ENCODE data around the gene HIPK3. TPM values are rescaled to one million over a fixed set of nuclear protein-coding genes. Genes with fewer than 3 reads are reported as not detected.

HIPK3 gene
- total RNA-seq, 2 donors from 2014 or later, result 31.6 to 33.2 TPM

DNA sequence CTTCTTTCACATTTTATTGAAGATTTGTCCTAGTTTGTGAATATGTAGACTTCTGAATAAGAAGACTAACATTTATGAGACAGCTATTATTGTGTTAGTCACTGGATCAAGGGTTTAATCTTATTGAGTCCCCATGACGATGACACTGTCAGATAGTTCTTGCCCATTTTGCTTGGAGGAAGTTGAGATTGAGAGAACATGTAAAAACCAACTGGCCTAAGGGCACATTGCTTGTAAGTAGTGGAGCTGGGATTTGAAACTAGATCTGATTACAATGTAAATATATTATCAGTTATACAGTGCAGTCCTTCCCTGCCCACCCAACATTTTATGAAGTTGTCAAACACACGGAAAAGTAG, 134.7 kb downstream of the HIPK3 start:
- H3K27ac Mint-ChIP-seq, result no peak overlapping the region
- H3K36me3 ChIP-seq (ENCODE audit: control insufficient read depth, insufficient read depth, low read length), result no peaks in the 10 kb centered on the region
- no peaks in the 10 kb centered on the region for H3K9me3 ChIP-seq (ENCODE audit: control insufficient read depth, low read length)
- H3K4me1 ChIP-seq (ENCODE audit: control insufficient read depth, insufficient read depth, low read length), result no peaks in the 10 kb centered on the region
- peaks cover 3% of the 10 kb centered on the region for H3K4me1 Mint-ChIP-seq
- DNase-seq, result no peak
- H3K36me3 Mint-ChIP-seq (ENCODE audit: low read depth), result no peaks in the 10 kb centered on the region
- no peaks in the 10 kb centered on the region for H3K27me3 ChIP-seq (ENCODE audit: control insufficient read depth, insufficient read depth, low read length, poor library complexity, severe bottlenecking)
- H3K4me3 Mint-ChIP-seq, result no peak overlapping the region
- no peak overlapping the region for H3K27ac ChIP-seq (ENCODE audit: low read depth, low read length)
- H3K4me3 ChIP-seq (ENCODE audit: low read length), result no peak overlapping the region
- H3K9me3 Mint-ChIP-seq, result no peaks in the 10 kb centered on the region
- TF ChIP-seq, protein P1, sequence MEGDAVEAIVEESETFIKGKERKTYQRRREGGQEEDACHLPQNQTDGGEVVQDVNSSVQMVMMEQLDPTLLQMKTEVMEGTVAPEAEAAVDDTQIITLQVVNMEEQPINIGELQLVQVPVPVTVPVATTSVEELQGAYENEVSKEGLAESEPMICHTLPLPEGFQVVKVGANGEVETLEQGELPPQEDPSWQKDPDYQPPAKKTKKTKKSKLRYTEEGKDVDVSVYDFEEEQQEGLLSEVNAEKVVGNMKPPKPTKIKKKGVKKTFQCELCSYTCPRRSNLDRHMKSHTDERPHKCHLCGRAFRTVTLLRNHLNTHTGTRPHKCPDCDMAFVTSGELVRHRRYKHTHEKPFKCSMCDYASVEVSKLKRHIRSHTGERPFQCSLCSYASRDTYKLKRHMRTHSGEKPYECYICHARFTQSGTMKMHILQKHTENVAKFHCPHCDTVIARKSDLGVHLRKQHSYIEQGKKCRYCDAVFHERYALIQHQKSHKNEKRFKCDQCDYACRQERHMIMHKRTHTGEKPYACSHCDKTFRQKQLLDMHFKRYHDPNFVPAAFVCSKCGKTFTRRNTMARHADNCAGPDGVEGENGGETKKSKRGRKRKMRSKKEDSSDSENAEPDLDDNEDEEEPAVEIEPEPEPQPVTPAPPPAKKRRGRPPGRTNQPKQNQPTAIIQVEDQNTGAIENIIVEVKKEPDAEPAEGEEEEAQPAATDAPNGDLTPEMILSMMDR (conservative IDR thresholded peaks at IDR 0.05), result no peak
- 90 to 100% methylated on average over 1 to 2 of the region's 2 CpGs for WGBS, 2 experiments (ENCODE audit: insufficient coverage in 1 of 2, insufficient read length in 1 of 2)
- H3K9ac ChIP-seq (ENCODE audit: extremely low read depth, low read length, poor library complexity, severe bottlenecking), result no peak overlapping the region
- no peaks in the 10 kb centered on the region for H3K27me3 Mint-ChIP-seq (ENCODE audit: insufficient read depth)

DNA sequence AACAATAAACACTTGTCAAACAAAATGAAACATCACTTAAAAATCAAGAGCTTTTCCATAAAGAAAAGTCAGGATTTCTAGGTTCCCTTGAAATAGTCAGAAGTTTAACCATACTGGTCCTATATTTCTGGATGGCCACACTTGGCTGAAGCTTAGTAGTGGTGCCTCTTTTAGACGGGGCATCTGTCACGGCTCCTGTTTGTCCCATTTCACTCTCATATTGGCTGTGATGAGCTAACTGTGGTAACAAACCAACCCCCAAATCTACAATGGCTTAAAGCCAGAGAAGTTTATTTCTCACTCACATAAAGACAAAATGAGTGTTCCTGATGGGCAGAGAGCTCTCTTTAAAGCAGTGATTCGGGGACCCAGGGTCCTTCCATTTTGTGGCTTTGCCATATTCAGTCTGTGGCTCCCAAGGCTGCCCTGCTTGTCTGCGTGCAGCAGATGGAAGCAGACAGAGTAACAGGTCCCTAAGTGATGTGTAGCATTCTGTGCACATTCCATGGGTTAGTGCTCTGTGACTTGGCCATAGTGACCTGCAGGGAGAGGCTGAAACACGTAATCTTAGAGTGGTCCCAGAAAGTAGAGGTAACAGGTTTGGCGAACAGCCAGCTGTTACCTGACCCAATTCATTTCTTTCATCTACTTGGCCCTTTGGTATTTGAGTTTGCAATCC, 137.4 kb downstream of the HIPK3 start:
- H3K27ac ChIP-seq (ENCODE audit: low read depth, low read length), result no peak overlapping the region
- no peaks in the 10 kb centered on the region for H3K36me3 Mint-ChIP-seq (ENCODE audit: low read depth)
- H3K27me3 Mint-ChIP-seq (ENCODE audit: insufficient read depth), result no peaks in the 10 kb centered on the region
- no peak overlapping the region for H3K9ac ChIP-seq (ENCODE audit: extremely low read depth, low read length, poor library complexity, severe bottlenecking)
- no peaks in the 10 kb centered on the region for H3K36me3 ChIP-seq (ENCODE audit: control insufficient read depth, insufficient read depth, low read length)
- H3K4me3 ChIP-seq (ENCODE audit: low read length), result no peak overlapping the region
- TF ChIP-seq, protein P1 (conservative IDR thresholded peaks at IDR 0.05), result no peak
- WGBS, 2 experiments (ENCODE audit: insufficient coverage in 1 of 2, insufficient read length in 1 of 2), result 89 to 90% methylated on average over 3 to 6 of the region's 6 CpGs
- no peaks in the 10 kb centered on the region for H3K4me1 Mint-ChIP-seq
- no peaks in the 10 kb centered on the region for H3K4me1 ChIP-seq (ENCODE audit: control insufficient read depth, insufficient read depth, low read length)
- DNase-seq, result no peak
- H3K27me3 ChIP-seq (ENCODE audit: control insufficient read depth, insufficient read depth, low read length, poor library complexity, severe bottlenecking), result no peaks in the 10 kb centered on the region
- H3K4me3 Mint-ChIP-seq, result no peak overlapping the region
- no peaks in the 10 kb centered on the region for H3K9me3 Mint-ChIP-seq
- H3K9me3 ChIP-seq (ENCODE audit: control insufficient read depth, low read length), result no peaks in the 10 kb centered on the region
- no peak overlapping the region for H3K27ac Mint-ChIP-seq

DNA sequence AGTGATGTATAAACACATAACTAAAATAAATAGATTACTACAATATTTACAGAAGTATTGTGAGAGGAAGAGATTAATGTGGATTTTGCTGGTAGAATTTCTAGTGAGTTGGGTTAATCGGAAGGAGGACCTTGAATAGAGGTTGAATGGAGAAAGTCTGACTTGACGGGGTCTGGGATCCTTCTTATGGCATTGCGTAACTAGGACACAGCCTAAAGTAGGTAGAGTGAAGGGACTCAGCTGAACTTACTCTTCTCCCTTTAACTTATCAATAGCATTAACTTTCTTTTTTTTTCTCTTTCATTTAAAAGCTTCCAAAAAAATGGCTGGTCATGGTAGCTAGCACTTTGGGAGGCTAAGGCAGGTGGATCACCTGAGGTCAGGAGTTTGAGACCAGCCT, 139.2 kb downstream of the HIPK3 start:
- Mint-ChIP-seq H3K27ac (no peak overlapping the region), H3K4me3 (no peak overlapping the region), H3K9me3 (no peaks in the 10 kb centered on the region), H3K36me3 (ENCODE audit: low read depth) (no peaks in the 10 kb centered on the region), H3K4me1 (no peaks in the 10 kb centered on the region), H3K27me3 (ENCODE audit: insufficient read depth) (no peaks in the 10 kb centered on the region)
- Histone ChIP-seq H3K9me3 (ENCODE audit: control insufficient read depth, low read length) (no peaks in the 10 kb centered on the region), H3K4me1 (ENCODE audit: control insufficient read depth, insufficient read depth, low read length) (no peaks in the 10 kb centered on the region), H3K9ac (ENCODE audit: extremely low read depth, low read length, poor library complexity, severe bottlenecking) (no peak overlapping the region), H3K4me3 (ENCODE audit: low read length) (no peak overlapping the region), H3K36me3 (ENCODE audit: control insufficient read depth, insufficient read depth, low read length) (no peaks in the 10 kb centered on the region), H3K27me3 (ENCODE audit: control insufficient read depth, insufficient read depth, low read length, poor library complexity, severe bottlenecking) (no peaks in the 10 kb centered on the region), H3K27ac (ENCODE audit: low read depth, low read length) (no peak overlapping the region)
- no peak for DNase-seq
- 95% methylated on average over 3 of the region's 3 CpGs; no CpG with 5 or more reads in 1 of the 2 experiments for WGBS, 2 experiments (ENCODE audit: insufficient coverage in 1 of 2, insufficient read length in 1 of 2)
- TF ChIP-seq, protein P1 (conservative IDR thresholded peaks at IDR 0.05), result no peak
